HG03139 (cell line): ENCODE data around the gene PTCH1.
A peak's percentile ranks its signal among the peaks of the same experiment; 100 is the strongest.

Experiments used
- ATAC-seq: cut with Tn5 transposase; IDR thresholded peaks from one replicate; pipeline ENCODE4 v1.9.1; 2021; ENCODE audit not compliant: unreplicated experiment

PTCH1 gene

GRCh38 chr9:95465115-95465514, 51.7 kb downstream of the PTCH1 start:
- no peak for ATAC-seq

GRCh38 chr9:95463148-95464060, 53.4 kb downstream of the PTCH1 start:
- ATAC-seq: no peak

- ATAC-seq: peak; percentile 95
These were observed 54.3 kb downstream of the PTCH1 start for GRCh38 chr9:95462249-95463147.

GRCh38 chr9:95461448-95462248, 55.1 kb downstream of the PTCH1 start:
- ATAC-seq: no peak

GRCh38 chr9:95460518-95461164, 56.1 kb downstream of the PTCH1 start:
- no peak for ATAC-seq

- no peak for ATAC-seq
These were observed 56.8 kb downstream of the PTCH1 start for GRCh38 chr9:95459851-95460517.

GRCh38 chr9:95459178-95459577, 57.6 kb downstream of the PTCH1 start:
- ATAC-seq: no peak

- ATAC-seq: no peak
These were observed 58.1 kb downstream of the PTCH1 start for GRCh38 chr9:95458666-95459065.

GRCh38 chr9:95457769-95458168, 59.0 kb downstream of the PTCH1 start:
- ATAC-seq: no peak

GRCh38 chr9:95455714-95456113, 61.1 kb downstream of the PTCH1 start:
- ATAC-seq: no peak

GRCh38 chr9:95452176-95452575, 64.6 kb downstream of the PTCH1 start:
- no peak for ATAC-seq

- no peak for ATAC-seq
These were observed 65.7 kb downstream of the PTCH1 start for GRCh38 chr9:95451065-95451426.

GRCh38 chr9:95450171-95451064, 66.4 kb downstream of the PTCH1 start:
- no peak for ATAC-seq

GRCh38 chr9:95449016-95449415, 67.8 kb downstream of the PTCH1 start:
- ATAC-seq: no peak

- no peak for ATAC-seq
These were observed 68.9 kb downstream of the PTCH1 start for GRCh38 chr9:95447660-95448420.

- no peak for ATAC-seq
These were observed 69.8 kb downstream of the PTCH1 start for GRCh38 chr9:95446984-95447383.

- ATAC-seq: no peak
These were observed 70.5 kb downstream of the PTCH1 start for GRCh38 chr9:95446259-95446658.

GRCh38 chr9:95444160-95444559, 72.6 kb downstream of the PTCH1 start:
- no peak for ATAC-seq
